H1 (cell line): ENCODE measurements around the gene TPD52L1. TPM values are rescaled to one million over a fixed set of nuclear protein-coding genes. Genes with fewer than 3 reads are reported as not detected.

Experiments used
- CHD1 ChIP-seq: IDR thresholded peaks from 2 replicates; pipeline ENCODE4 v1.6.1; 2012; ENCODE audit warnings: low read depth, low read length, improper control_type of control experiment
- CTBP2 ChIP-seq: IDR thresholded peaks from 2 replicates; pipeline ENCODE4 v1.7.0; 2011; ENCODE audit warnings: borderline replicate concordance, mild to moderate bottlenecking, moderate library complexity, mixed read lengths, low read length; ENCODE audit not compliant: insufficient read depth, insufficient read length
- MAFK ChIP-seq: IDR thresholded peaks from 2 replicates; pipeline ENCODE4 v1.6.1; 2012; ENCODE audit warnings: low read depth, mild to moderate bottlenecking, improper control_type of control experiment, low read length
- RBBP5 ChIP-seq: IDR thresholded peaks from 2 replicates; pipeline ENCODE4 v1.7.1; 2012; ENCODE audit warnings: low read depth, mild to moderate bottlenecking, inconsistent platforms, low read length, moderate library complexity, borderline replicate concordance
- RFX5 ChIP-seq: IDR thresholded peaks from 2 replicates; pipeline ENCODE4 v1.6.1; 2011; ENCODE audit warnings: low read depth, low read length, improper control_type of control experiment, borderline replicate concordance
- USF2 ChIP-seq: IDR thresholded peaks from 2 replicates; pipeline ENCODE4 v1.6.1; 2011; ENCODE audit warnings: low read length, improper control_type of control experiment
- polyA plus RNA-seq, 7 experiments: library from polyadenylated mRNA; depleted of rRNA in 3 of 7; stranded (reverse) in 5 of 7; unstranded in 2 of 7; fragments of >200 nt in 5 of 7; fragments of 200-250 nt in 2 of 7; gene quantifications; 1 replicate in 5 of 7; 2 replicates in 1 of 7; 4 replicates in 1 of 7; pipeline versions ENCODE4 v1.2.1 to v1.2.3, GENCODE V29; 2011 to 2013; ENCODE audit warnings: missing spikeins in 2 of 7, mixed read lengths in 2 of 7
- total RNA-seq: library from RNA; stranded (reverse); fragmentation: NEBNext Ultra II Directional; extraction: Animal tissue kit (Norgen Biotek cat#: 25700); gene quantifications from 2 replicates; pipeline ENCODE4 v1.2.1, GENCODE V29; 2021

Gene TPD52L1
- total and polyA plus RNA-seq, 2 of the 8 experiments (the other 6 are each of a cell fraction or from before 2014, with no cell fraction given), result 7.4 to 14.2 TPM

GRCh38 chr6:125271486-125272159 lies 118.0 kb downstream of the TPD52L1 start (continued):
- TF ChIP-seq RFX5 (no peak), USF2 (no peak), CHD1 (no peak), RBBP5 (no peak), CTBP2 (no peak), MAFK (no peak)
